NCI-H1694 treated with DMSO at 0.1 percent for 48 hours (cell line): Measurements from ENCODE around the gene CTDSP2.
A peak's percentile ranks its signal among the peaks of the same experiment; 100 is the strongest.
"Not testable (repeated sequence)": the region's sequence is repeated elsewhere in the genome, so short reads cannot be mapped to it uniquely, and the experiment has no call there.

Experiments used
- DNase-seq: peaks from one replicate; lab custom pipeline; 2025; lab: John Stamatoyannopoulos, UW

The CTDSP2 gene

GRCh38 chr12:57781801-57782200, 64.7 kb downstream of the CTDSP2 start:
- DNase-seq, result no peak

- DNase-seq, result no peak
Measured at GRCh38 chr12:57781244-57781643, 65.3 kb downstream of the CTDSP2 start.

- no peak for DNase-seq
Measured at GRCh38 chr12:57780284-57780897, 66.1 kb downstream of the CTDSP2 start.

GRCh38 chr12:57779736-57780135, 66.8 kb downstream of the CTDSP2 start:
- no peak for DNase-seq

GRCh38 chr12:57777911-57778310, 68.6 kb downstream of the CTDSP2 start:
- no peak for DNase-seq

- DNase-seq, result no peak
Measured at GRCh38 chr12:57777367-57777766, 69.2 kb downstream of the CTDSP2 start.

GRCh38 chr12:57776247-57776587, 70.3 kb downstream of the CTDSP2 start:
- no peak for DNase-seq

- DNase-seq, result no peak
Measured at GRCh38 chr12:57775563-57776246, 70.8 kb downstream of the CTDSP2 start.

GRCh38 chr12:57775044-57775443, 71.5 kb downstream of the CTDSP2 start:
- DNase-seq, result no peak

GRCh38 chr12:57774634-57775033, 71.9 kb downstream of the CTDSP2 start:
- DNase-seq, result not testable (repeated sequence)

- peak; percentile 42 for DNase-seq
Measured at GRCh38 chr12:57772429-57773322, 73.9 kb downstream of the CTDSP2 start, which contains the start of gene EEF1AKMT3. EEF1AKMT3 (plus strand) TSS chr12:57772614; CDS start chr12:57772725, 111 bp downstream.

- DNase-seq, result peak; percentile 90
Measured at GRCh38 chr12:57771873-57772428, 74.6 kb downstream of the CTDSP2 start, which contains the start of gene METTL1. METTL1 (minus strand) TSS chr12:57772105; CDS start chr12:57772083, 22 bp downstream.

GRCh38 chr12:57771236-57771872, 75.2 kb downstream of the CTDSP2 start:
- peak; percentile 79 for DNase-seq

- no peak for DNase-seq
Measured at GRCh38 chr12:57770734-57771133, 75.8 kb downstream of the CTDSP2 start.
